Heart left ventricle (tissue), 16 donors: ENCODE measurements around the gene HAGHL. TPM values are rescaled to one million over a fixed set of nuclear protein-coding genes. Genes with fewer than 3 reads are reported as not detected.
A peak's percentile ranks its signal among the peaks of the same experiment; 100 is the strongest.

Source experiments
- ATAC-seq, 4 donors: fragments of 200-7000 bp; cut with Tn5 transposase; one replicate each; pipeline ENCODE4 v1.9.1; 2020 to 2022; ENCODE audit warnings: moderate library complexity in 4 of 4, mild to moderate bottlenecking in 3 of 4, moderate number of reproducible peaks in 1 of 4
- DNase-seq, 5 donors: peaks; one replicate each; pipeline ENCODE4 v3.0.0-alpha.2; 2020
- H3K27ac ChIP-seq, 12 donors: fragments of 200-600 bp; sonication (generic) in 4 of 12; one replicate each; pipeline versions ENCODE4 v1.5.0 to v1.8.0; 2016 to 2022; ENCODE audit warnings: mild to moderate bottlenecking in 2 of 12
- H3K27me3 ChIP-seq, 9 donors: fragments of 200-600 bp; sonication (generic) in 2 of 9; one replicate each; pipeline versions ENCODE4 v1.5.1 to v1.8.0; 2016 to 2022; ENCODE audit warnings: mild to moderate bottlenecking in 3 of 9
- H3K36me3 ChIP-seq, 9 donors: fragments of 200-600 bp; sonication (generic) in 2 of 9; one replicate each; pipeline versions ENCODE4 v1.5.0 to v1.8.0; 2018 to 2022; ENCODE audit warnings: mild to moderate bottlenecking in 2 of 9
- H3K4me1 ChIP-seq, 12 donors: fragments of 200-600 bp; sonication (generic) in 4 of 12; one replicate each; pipeline versions ENCODE4 v1.5.0 to v1.8.0; 2016 to 2022; ENCODE audit warnings: mild to moderate bottlenecking in 3 of 12
- H3K4me3 ChIP-seq, 12 donors: fragments of 200-600 bp; sonication (generic) in 4 of 12; one replicate each; pipeline versions ENCODE4 v1.5.0 to v1.8.0; 2017 to 2022; ENCODE audit warnings: mild to moderate bottlenecking in 9 of 12, moderate library complexity in 4 of 12
- H3K9me3 ChIP-seq, 12 donors: fragments of 200-600 bp; sonication (generic) in 4 of 12; one replicate each; pipeline versions ENCODE4 v1.5.0 to v1.8.0; 2016 to 2022; ENCODE audit warnings: mild to moderate bottlenecking in 1 of 12
- POLR2A ChIP-seq, 2 donors: fragments of 450-650 bp; IDR thresholded peaks; one replicate each; pipeline ENCODE4 v1.6.1; 2017; ENCODE audit warnings: antibody characterized with exemption in 2 of 2, mild to moderate bottlenecking in 2 of 2, moderate library complexity in 2 of 2
- WGBS, 4 donors: extraction: QIAGEN DNeasy Blood & Tissue Kit in 2 of 4; methylation state at CpG; one replicate each; pipeline versions ENCODE4 v1.1.5 to v1.1.7; 2013 to 2018; 5-methylcytosine and 5-hydroxymethylcytosine counted together
- intact Hi-C, 10 donors: fragments of 100-400 bp; cut with DNase I; formaldehyde crosslinking; loops; one replicate each; pipeline versions ENCODE4 v1.11.1 to v1.14.2; 2022
- polyA plus RNA-seq, 2 donors: library from polyadenylated mRNA; stranded (reverse); fragments of 200-250 nt; gene quantifications; one replicate each; pipeline ENCODE4 v1.2.3, GENCODE V29; 2013
- total RNA-seq, 9 donors: library from RNA; depleted of rRNA in 2 of 9; stranded (reverse); fragments of >200 nt in 2 of 9; fragmentation: NEBNext Ultra II Directional in 3 of 9; extraction: Animal tissue kit (Norgen Biotek cat#: 25700) in 3 of 9; gene quantifications; one replicate each; pipeline versions ENCODE4 v1.1.0 to v1.2.4, GENCODE V29; 2016 to 2023
- TF ChIP-seq, protein P1 (sequence below), 12 donors: fragments of 200-600 bp; sonication (generic) in 4 of 12; IDR thresholded peaks; one replicate each; pipeline versions ENCODE4 v1.5.0 to v1.8.0; 2018 to 2022; ENCODE audit warnings: antibody characterized with exemption in 12 of 12, mild to moderate bottlenecking in 5 of 12
- donor health status: ischemic (EF 13 %, LVEDD 7.1; RV severe dilation, severe dysfunction).
- donor health status: healthy with polysubstance abuse.
- donor health status: DM: no; HTN: yes; CAD: no.
- donor health status: DM: no; HTN: no; CAD: no.
- donor health status: ischemic (EF 25% LVEDD 6.9; RV normal size, moderate dysfunction).
- donor health status: ischemic (EF 25% LVEDD 5.7; RV mildly dilated, moderate dysfunction).
- donor health status: healthy.
- donor health status: DM: yes; HTN: yes; CAD: no.
- donor health status: ischemic (EF 35%, LVEDD 5.7; RV mildly dilated, moderate dysfunction).
- donor health status: nonischemic (EF 11% LVEDD 7.7; RV severe dilation, severe dysfunction).
- donor health status: DM: yes; HTN: yes; CAD: no.
- donor health status: PGD.
- donor health status: ischemic (EF 29% LVEDD 5.4; RV normal size, mild dysfunction).
- donor health status: nonischemic (EF 23%, LVEDD 6.1; RV moderate dilation, normal function).

The HAGHL gene
- total and polyA plus RNA-seq, 11 donors, result 5.0 to 44.2 (median 11.9) TPM

DNA sequence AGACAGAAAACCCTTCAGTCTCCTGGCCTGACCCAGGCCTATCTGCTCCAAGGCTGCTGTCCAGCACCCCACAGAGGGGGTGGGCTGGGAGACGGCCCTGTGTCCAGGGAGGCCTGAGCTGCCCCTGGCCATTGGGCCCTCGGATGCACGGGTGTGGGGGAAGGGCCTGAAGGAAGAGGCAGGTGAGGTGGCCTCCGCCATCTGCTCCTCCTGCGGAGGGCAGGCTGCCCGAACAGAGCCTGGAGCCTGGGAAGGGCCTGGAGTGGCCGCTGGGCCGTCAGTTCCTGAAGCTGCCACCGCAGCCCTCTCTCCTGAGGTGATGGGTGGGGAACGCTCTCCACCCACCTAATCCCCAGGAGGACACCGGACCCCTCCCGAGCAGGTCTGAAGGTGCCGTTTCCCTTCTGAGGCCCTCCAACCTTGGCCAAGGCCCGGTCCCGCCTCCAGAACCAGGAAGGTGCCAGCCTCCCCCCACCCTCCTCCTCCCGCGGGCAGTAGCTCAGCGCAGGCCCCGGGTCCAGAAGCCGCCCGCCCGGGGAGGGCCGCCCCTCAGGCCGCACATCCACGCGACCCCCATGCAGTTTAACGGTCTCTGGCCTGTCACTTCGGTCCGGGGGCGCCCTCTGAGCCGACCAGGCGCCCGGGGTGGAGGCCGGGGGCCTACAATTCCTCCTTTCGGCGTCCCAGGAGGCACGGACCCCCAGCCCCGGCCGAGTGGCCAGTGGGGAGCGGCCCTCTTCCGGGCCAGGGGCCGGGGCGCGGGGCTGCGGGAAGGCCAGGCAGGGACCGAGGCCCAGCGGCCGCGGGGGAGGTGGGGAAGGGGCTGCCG, 22.1 kb upstream of the HAGHL start:
- ATAC-seq (no peak), DNase-seq (no peak)
- TF ChIP-seq, protein P1, sequence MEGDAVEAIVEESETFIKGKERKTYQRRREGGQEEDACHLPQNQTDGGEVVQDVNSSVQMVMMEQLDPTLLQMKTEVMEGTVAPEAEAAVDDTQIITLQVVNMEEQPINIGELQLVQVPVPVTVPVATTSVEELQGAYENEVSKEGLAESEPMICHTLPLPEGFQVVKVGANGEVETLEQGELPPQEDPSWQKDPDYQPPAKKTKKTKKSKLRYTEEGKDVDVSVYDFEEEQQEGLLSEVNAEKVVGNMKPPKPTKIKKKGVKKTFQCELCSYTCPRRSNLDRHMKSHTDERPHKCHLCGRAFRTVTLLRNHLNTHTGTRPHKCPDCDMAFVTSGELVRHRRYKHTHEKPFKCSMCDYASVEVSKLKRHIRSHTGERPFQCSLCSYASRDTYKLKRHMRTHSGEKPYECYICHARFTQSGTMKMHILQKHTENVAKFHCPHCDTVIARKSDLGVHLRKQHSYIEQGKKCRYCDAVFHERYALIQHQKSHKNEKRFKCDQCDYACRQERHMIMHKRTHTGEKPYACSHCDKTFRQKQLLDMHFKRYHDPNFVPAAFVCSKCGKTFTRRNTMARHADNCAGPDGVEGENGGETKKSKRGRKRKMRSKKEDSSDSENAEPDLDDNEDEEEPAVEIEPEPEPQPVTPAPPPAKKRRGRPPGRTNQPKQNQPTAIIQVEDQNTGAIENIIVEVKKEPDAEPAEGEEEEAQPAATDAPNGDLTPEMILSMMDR (IDR thresholded peaks at IDR 0.05), result no peak
- no peak for TF ChIP-seq POLR2A (IDR thresholded peaks at IDR 0.05)
- 12 to 26% (median 18%) methylated on average over 16 to 50 of the region's 50 CpGs for WGBS, 4 donors
- Histone ChIP-seq H3K4me1 (peaks cover 0 to 34% (median 4%) of the 10 kb centered on the region in 12 donors), H3K9me3 (no peaks in the 10 kb centered on the region), H3K27ac (no peak overlapping the region), H3K36me3 (no peaks in the 10 kb centered on the region), H3K27me3 (peaks cover 37 to 91% (median 86%) of the 10 kb centered on the region in 9 donors), H3K4me3 (peak overlapping the region in 1 of 12 donors; percentile 44)
- intact Hi-C loops, result no loop called here

DNA sequence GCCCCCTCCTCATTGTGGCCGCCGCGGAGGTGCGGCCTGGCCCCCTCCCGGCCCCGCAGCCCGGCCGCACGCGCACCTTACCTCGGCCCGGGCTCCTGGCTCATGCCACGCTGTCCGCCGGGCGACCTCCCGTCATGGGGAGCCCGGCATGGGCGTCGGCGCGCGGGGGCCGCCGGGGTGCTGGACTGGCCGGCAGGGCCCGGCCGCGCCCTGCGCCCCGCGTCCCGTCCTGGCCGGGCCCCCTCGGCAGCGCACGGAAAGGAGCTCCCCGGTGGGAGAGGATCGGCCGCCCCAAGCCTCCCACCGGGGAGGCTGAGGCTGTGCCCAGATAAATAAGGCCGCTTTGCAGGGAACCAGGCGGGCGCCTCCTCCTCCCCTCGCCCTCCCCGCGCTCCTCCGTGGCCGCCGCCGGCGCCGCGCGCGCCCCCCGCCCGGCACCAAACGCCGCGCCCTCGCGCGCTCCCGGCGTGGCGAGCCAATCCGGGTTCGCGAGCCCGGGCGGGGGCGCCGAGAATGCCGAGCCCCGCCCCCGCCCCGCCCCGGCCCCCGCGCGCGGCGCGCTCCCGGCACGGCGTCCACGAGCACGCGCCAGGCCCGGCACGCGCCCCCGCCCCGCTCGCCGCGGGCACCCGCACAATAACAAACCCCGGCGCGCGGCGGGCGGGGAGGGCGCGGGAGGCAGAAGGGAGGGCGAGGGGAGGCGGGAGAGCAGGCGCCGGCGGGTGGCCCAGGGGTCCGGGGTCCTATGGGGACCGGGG, 21.3 kb upstream of the HAGHL start, which contains the start of gene FBXL16:
FBXL16 (minus strand) TSS at position 371 of the 758 bp plus-strand sequence. CDS start 8,396 bp downstream, outside the sequence.
- 1 to 3% (median 2%) methylated on average over 11 to 115 of the region's 115 CpGs for WGBS, 4 donors
- no peaks in the 10 kb centered on the region for H3K9me3 ChIP-seq

DNA sequence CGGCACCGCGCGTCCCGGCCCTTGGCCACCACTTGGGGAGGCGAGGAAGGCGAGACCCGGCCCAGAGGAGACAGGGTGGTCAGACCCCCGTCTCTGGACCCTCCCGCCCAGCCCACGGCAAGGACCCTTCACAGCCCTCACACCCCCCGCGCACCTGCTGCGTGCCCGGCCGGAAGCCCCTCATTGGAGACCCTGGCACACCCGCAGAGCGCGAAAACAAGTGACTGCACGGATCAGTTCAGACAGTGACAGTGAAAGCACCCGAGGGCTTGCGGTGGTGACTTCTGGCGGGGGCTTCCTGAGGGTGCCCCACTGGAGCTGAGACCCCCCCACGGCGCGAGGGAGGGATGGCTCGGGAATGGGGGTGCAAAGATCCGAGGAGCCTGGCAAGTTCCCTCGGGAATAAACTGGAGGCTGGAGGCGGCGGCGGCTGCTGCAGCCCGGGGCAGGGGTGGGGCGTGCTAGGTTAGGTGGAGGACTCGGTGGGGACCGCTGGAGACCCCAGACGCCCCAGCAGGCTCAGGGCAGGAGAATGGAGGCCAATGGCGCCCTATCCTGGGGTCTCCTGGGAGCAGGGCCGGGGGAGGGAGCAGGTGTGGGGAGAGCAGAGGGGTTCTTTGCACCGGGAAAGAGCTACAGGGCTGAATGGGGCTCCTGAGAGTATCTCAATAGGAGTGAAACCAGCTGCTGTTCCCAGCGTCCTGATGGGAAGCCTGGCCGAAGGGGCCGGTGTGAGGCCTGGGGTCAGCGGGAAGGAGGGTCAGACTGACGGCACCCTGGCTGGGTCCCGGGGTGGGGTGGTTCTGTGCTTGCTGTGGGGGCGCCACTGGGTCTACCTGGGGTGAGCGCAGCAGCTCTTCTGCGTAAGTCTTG, 20.5 kb upstream of the HAGHL start:
- H3K4me3 ChIP-seq, result peak overlapping the region in 6 of 12 donors; percentile 17 to 44 (median 26)
- peaks cover 47 to 91% (median 81%) of the 10 kb centered on the region in 9 donors for H3K27me3 ChIP-seq
- ATAC-seq, result no peak

More for the DNA sequence above, 21.3 kb upstream of the HAGHL start, which contains the start of gene FBXL16:
- Histone ChIP-seq H3K27ac (no peak within 1 kb of the TSS), H3K4me1 (peaks cover 0 to 38% (median 8%) of the 10 kb centered on the region in 12 donors), H3K36me3 (no peaks in the 10 kb centered on the region), H3K4me3 (peak within 1 kb of the TSS in 6 of 12 donors; percentile 17 to 44 (median 26)), H3K27me3 (peaks cover 41 to 91% (median 84%) of the 10 kb centered on the region in 9 donors)
- no peak for TF ChIP-seq POLR2A (IDR thresholded peaks at IDR 0.05)
- TF ChIP-seq, protein P1 (IDR thresholded peaks at IDR 0.05), result no peak
- DNase-seq (no peak), ATAC-seq (no peak)
- intact Hi-C loops, result no loop called here

More for the DNA sequence above, 20.5 kb upstream of the HAGHL start:
- no peak for DNase-seq
- intact Hi-C loops, result no loop called here
- Histone ChIP-seq H3K9me3 (no peaks in the 10 kb centered on the region), H3K36me3 (no peaks in the 10 kb centered on the region), H3K27ac (no peak overlapping the region), H3K4me1 (peaks cover 0 to 34% (median 6%) of the 10 kb centered on the region in 12 donors)
- no peak for TF ChIP-seq POLR2A (IDR thresholded peaks at IDR 0.05)
- TF ChIP-seq, protein P1 (IDR thresholded peaks at IDR 0.05), result no peak
- WGBS, 4 donors, result 4 to 9% (median 5%) methylated on average over 19 to 49 of the region's 49 CpGs
